Sigmoid colon (tissue), 4 donors: ENCODE results near the gene NEO1.

Experiments
- CTCF ChIP-seq, 4 experiments: fragments of 450-650 bp in 3 of 4; fragments of 200-600 bp in 1 of 4; IDR thresholded peaks; one replicate each; pipeline ENCODE4 v1.5.1; 2016 to 2019; ENCODE audit warnings: antibody characterized with exemption in 4 of 4, mild to moderate bottlenecking in 3 of 4, moderate library complexity in 2 of 4
- POLR2A ChIP-seq, 2 donors: fragments of 450-650 bp; IDR thresholded peaks; one replicate each; pipeline ENCODE4 v1.6.1; 2016; ENCODE audit warnings: antibody characterized with exemption in 2 of 2, mild to moderate bottlenecking in 2 of 2, moderate library complexity in 2 of 2
- POLR2AphosphoS5 ChIP-seq, 4 donors: sonication (generic); formaldehyde crosslinking; IDR thresholded peaks; one replicate each; pipeline ENCODE4 v1.6.1; 2017; ENCODE audit warnings: antibody characterized with exemption in 4 of 4

GRCh38 chr15:73273181-73274002, 221.1 kb downstream of the NEO1 start:
- TF ChIP-seq POLR2A (IDR thresholded peaks at IDR 0.05) (no peak), CTCF (IDR thresholded peaks at IDR 0.05) (peak; percentile 21 to 79 (median 64)), POLR2AphosphoS5 (IDR thresholded peaks at IDR 0.05) (no peak)
